Measurements from ENCODE around the gene MT1M. TPM values are rescaled to one million over a fixed set of nuclear protein-coding genes. Genes with fewer than 3 reads are reported as not detected.

MT1M gene
- total RNA-seq, 1 experiment from 2014 or later = 0.49 TPM

GRCh38 chr16:56628486-56629350 lies 3.7 kb upstream of the MT1M start:
- TF ChIP-seq CTCF (conservative IDR thresholded peaks at IDR 0.05; ENCODE audit: low read depth, low read length) = no peak
- TF ChIP-seq EZH2 (IDR thresholded peaks at IDR 0.05; ENCODE audit: borderline replicate concordance, low read depth, low read length, poor library complexity, severe bottlenecking) = no peak
- no peak overlapping the region for H3K27ac ChIP-seq (ENCODE audit: low read depth, low read length, poor library complexity, severe bottlenecking)
- H3K4me1 ChIP-seq (ENCODE audit: insufficient read depth, low read length, poor library complexity, severe bottlenecking) = peaks cover 6% of the 10 kb centered on the region
- H3K9me3 ChIP-seq (ENCODE audit: low read depth, low read length, poor library complexity, severe bottlenecking) = no peaks in the 10 kb centered on the region
- H3K36me3 ChIP-seq (ENCODE audit: insufficient read depth, low read length, poor library complexity, severe bottlenecking) = no peaks in the 10 kb centered on the region
- intact Hi-C loops (cut with micrococcal nuclease; ENCODE audit: unreplicated experiment) = no loop called here
- BruUV-seq (replicated peaks) = no TSS peak
- H3K4me3 ChIP-seq (ENCODE audit: low read depth, low read length, poor library complexity, severe bottlenecking) = no peak overlapping the region
- DNase-seq (ENCODE audit: low spot score) = no peak
- POLR2A ChIA-PET (ENCODE audit: low non-redundant PET) = no interaction called here
- CTCF ChIA-PET = no interaction called here
- peaks cover 23% of the 10 kb centered on the region for H3K27me3 ChIP-seq (replicated peaks; ENCODE audit: insufficient read depth, low read depth, low read length, poor library complexity)

- Histone ChIP-seq H3K27me3 (replicated peaks; ENCODE audit: insufficient read depth, low read depth, low read length, poor library complexity) (peaks cover 31% of the 10 kb centered on the region), H3K36me3 (ENCODE audit: insufficient read depth, low read length, poor library complexity, severe bottlenecking) (no peaks in the 10 kb centered on the region), H3K4me3 (ENCODE audit: low read depth, low read length, poor library complexity, severe bottlenecking) (no peak overlapping the region), H3K27ac (ENCODE audit: low read depth, low read length, poor library complexity, severe bottlenecking) (no peak overlapping the region), H3K4me1 (ENCODE audit: insufficient read depth, low read length, poor library complexity, severe bottlenecking) (peaks cover 6% of the 10 kb centered on the region), H3K9me3 (ENCODE audit: low read depth, low read length, poor library complexity, severe bottlenecking) (no peaks in the 10 kb centered on the region)
- POLR2A ChIA-PET (ENCODE audit: low non-redundant PET) = no interaction called here
- BruUV-seq (replicated peaks) = no TSS peak
- CTCF ChIA-PET = no interaction called here
- no peak for TF ChIP-seq CTCF (conservative IDR thresholded peaks at IDR 0.05; ENCODE audit: low read depth, low read length)
- TF ChIP-seq EZH2 (IDR thresholded peaks at IDR 0.05; ENCODE audit: borderline replicate concordance, low read depth, low read length, poor library complexity, severe bottlenecking) = no peak
- intact Hi-C loops (cut with micrococcal nuclease; ENCODE audit: unreplicated experiment) = no loop called here
- DNase-seq (ENCODE audit: low spot score) = no peak
Observed at GRCh38 chr16:56629531-56629930, 2.9 kb upstream of the MT1M start.

- TF ChIP-seq EZH2 (IDR thresholded peaks at IDR 0.05; ENCODE audit: borderline replicate concordance, low read depth, low read length, poor library complexity, severe bottlenecking) (no peak), CTCF (conservative IDR thresholded peaks at IDR 0.05; ENCODE audit: low read depth, low read length) (no peak)
- peaks cover 6% of the 10 kb centered on the region for H3K4me1 ChIP-seq (ENCODE audit: insufficient read depth, low read length, poor library complexity, severe bottlenecking)
- no peaks in the 10 kb centered on the region for H3K9me3 ChIP-seq (ENCODE audit: low read depth, low read length, poor library complexity, severe bottlenecking)
- H3K4me3 ChIP-seq (ENCODE audit: low read depth, low read length, poor library complexity, severe bottlenecking) = no peak overlapping the region
- BruUV-seq (replicated peaks) = no TSS peak
- ChIA-PET CTCF (no interaction called here), POLR2A (ENCODE audit: low non-redundant PET) (no interaction called here)
- no peak overlapping the region for H3K27ac ChIP-seq (ENCODE audit: low read depth, low read length, poor library complexity, severe bottlenecking)
- H3K36me3 ChIP-seq (ENCODE audit: insufficient read depth, low read length, poor library complexity, severe bottlenecking) = no peaks in the 10 kb centered on the region
- intact Hi-C loops (cut with micrococcal nuclease; ENCODE audit: unreplicated experiment) = no loop called here
- DNase-seq (ENCODE audit: low spot score) = no peak
- H3K27me3 ChIP-seq (replicated peaks; ENCODE audit: insufficient read depth, low read depth, low read length, poor library complexity) = peaks cover 37% of the 10 kb centered on the region
Observed at GRCh38 chr16:56630134-56630533, 2.3 kb upstream of the MT1M start.
